Fibroblast of villous mesenchyme (primary cell): ENCODE measurements around the gene LYRM4. TPM values are rescaled to one million over a fixed set of nuclear protein-coding genes. Genes with fewer than 3 reads are reported as not detected.

Experiments used
- DNase-seq: peaks from one replicate; pipeline ENCODE4 v3.0.0-alpha.2; 2010; ENCODE audit warnings: low read depth
- H3K4me3 ChIP-seq: 2 replicates; pipeline ENCODE4 v1.5.1; 2011; ENCODE audit warnings: low read depth, mild to moderate bottlenecking, low read length
- total RNA-seq: library from RNA; depleted of rRNA; stranded (reverse); fragments of >200 nt; gene quantifications from 2 replicates; pipeline ENCODE4 v1.2.3, GENCODE V29; 2012
- TF ChIP-seq, protein P1 (sequence below): IDR thresholded peaks from 2 replicates; pipeline ENCODE4 v1.5.1; 2012; ENCODE audit warnings: low read depth, mild to moderate bottlenecking, low read length; ENCODE audit not compliant: insufficient read depth

The LYRM4 gene
- total RNA-seq, 1 donor: 13.4 TPM

DNA sequence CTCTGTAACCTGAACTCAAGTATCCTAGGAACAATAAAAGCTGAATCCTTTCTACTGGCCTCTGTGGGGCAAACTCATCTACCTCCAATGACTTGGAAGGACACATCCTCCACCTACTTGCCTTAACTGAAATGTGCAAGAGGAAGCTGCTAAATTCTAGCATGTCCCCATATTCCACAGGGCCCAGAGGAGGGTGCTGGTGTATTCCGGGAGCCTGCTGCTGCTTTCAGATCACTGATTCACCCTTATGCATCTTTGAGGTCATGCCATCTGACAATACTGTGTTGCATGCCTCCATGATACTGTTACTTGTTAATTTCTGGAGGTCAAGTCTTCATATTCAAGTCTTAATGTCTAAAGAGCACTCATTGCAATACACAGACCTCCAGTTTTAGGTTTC is 40.3 kb downstream of the LYRM4 start:
- TF ChIP-seq, protein P1, sequence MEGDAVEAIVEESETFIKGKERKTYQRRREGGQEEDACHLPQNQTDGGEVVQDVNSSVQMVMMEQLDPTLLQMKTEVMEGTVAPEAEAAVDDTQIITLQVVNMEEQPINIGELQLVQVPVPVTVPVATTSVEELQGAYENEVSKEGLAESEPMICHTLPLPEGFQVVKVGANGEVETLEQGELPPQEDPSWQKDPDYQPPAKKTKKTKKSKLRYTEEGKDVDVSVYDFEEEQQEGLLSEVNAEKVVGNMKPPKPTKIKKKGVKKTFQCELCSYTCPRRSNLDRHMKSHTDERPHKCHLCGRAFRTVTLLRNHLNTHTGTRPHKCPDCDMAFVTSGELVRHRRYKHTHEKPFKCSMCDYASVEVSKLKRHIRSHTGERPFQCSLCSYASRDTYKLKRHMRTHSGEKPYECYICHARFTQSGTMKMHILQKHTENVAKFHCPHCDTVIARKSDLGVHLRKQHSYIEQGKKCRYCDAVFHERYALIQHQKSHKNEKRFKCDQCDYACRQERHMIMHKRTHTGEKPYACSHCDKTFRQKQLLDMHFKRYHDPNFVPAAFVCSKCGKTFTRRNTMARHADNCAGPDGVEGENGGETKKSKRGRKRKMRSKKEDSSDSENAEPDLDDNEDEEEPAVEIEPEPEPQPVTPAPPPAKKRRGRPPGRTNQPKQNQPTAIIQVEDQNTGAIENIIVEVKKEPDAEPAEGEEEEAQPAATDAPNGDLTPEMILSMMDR: no peak
- no peak for DNase-seq
- no peak overlapping the region for H3K4me3 ChIP-seq

DNA sequence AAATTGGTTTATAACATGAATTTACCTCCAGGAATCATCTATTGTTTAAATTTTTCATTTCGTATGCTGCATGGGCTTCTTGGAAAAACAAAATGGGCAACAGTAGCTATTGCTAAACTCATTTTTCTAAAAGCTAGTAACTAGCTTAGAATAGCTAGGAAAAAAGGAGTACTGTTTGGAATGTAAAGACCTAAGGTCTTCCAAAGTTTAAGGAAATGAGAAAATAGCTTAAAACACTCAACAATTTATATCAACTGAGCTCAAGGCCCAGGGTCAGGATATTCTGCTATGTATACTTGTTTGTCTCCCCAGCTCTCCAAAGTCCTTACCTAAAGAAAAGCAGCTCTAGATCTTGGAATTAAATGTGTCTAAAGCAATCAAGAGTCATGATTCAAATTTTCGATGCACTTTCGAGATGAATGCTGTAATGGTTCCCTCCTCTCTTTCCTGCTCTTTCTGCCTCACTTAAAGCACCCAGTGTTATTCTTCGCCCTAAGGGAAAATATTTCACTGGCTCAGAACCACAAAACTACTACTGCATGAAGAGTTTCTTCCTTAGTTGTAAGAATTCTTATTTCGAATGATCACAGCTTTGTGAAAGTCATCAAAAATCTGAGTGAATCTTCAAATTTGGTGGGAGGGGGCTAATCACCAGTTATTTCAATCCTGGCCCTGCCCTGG is 41.6 kb downstream of the LYRM4 start:
- DNase-seq: no peak
- H3K4me3 ChIP-seq: no peak overlapping the region
- TF ChIP-seq, protein P1: no peak

DNA sequence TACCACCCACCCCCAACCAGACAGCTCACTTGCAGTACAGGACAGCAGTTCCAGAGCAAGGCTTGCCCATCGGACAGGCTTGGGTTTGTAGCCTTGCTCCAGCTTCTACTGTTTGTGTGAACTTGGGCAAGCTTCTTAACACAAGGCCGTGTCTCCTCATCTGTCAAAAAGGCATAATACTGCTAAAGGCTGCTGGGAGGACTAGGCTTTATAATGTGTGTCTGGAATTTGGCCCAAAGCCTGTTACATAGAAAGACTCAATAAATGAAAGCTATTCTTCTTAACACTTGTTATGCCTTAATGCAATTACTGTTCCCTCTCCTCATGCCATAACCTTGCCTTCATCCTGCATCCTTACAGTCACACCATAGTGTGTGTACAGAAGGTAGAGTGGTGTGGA is 43.4 kb downstream of the LYRM4 start:
- H3K4me3 ChIP-seq: no peak overlapping the region
- TF ChIP-seq, protein P1: no peak
- no peak for DNase-seq

DNA sequence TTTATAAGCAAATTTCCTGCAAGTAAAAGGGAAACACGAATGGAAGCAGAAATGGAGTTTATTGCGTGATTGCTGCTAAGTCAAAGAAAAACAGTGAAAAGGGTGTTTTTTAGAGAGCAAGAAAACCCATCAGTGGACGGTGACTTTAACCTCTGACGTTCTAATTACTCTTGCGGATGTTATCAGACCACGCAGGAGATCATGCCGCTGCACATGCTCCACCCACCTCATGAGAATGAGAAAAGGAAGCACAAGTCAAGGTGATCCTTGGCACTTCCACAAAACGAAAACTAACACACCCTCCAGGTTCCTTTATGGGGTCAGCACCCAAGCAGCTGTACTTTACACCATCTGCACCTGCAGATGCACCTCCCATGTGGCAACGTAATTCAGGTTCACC is 45.0 kb downstream of the LYRM4 start:
- TF ChIP-seq, protein P1: no peak
- no peak for DNase-seq
- H3K4me3 ChIP-seq: no peak overlapping the region

DNA sequence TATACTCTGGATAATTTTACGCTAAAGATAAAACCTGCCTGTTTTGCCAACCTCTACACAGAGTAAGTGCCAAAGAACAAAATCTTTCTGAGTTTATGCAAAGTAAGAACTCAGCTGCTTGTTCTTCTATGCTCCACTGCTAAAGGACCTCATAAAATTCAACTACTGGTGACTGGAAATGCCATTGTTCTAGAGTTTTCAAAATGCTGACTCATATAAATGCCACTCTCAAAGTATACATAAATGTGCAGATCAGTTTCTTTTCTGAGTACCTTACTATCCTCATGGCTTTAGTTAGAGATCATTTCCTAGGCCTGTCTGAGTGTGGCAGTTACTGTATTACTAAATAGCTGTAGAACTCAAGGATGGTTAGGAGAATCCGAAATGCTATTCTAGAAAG is 45.6 kb downstream of the LYRM4 start:
- TF ChIP-seq, protein P1: no peak
- no peak overlapping the region for H3K4me3 ChIP-seq
- no peak for DNase-seq

DNA sequence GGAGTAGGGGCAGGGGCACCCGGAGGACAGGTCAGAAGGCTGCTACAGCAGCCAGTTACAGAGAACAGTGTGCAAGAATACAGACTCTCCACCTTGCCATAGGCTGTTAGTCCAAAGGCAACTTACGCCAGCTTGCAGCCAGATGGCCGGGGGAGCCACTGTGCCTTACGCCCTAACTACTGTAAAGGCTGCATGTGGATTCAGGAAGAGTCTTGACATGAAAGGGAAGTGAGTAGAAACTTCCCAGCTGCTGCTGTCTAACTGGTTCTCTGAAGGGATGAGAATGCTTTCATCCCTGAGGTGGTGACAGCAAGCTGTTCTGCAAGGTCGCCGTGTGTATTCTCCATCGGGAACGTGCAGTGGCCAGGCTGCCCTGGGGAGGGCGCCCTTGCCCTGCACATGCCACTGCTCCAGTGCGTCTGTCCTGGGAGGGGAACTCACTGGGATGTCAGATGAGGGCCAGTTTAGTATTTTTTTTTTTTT is 46.1 kb downstream of the LYRM4 start:
- TF ChIP-seq, protein P1: peak; percentile 78
- H3K4me3 ChIP-seq: no peak overlapping the region
- DNase-seq: peak; percentile 69

DNA sequence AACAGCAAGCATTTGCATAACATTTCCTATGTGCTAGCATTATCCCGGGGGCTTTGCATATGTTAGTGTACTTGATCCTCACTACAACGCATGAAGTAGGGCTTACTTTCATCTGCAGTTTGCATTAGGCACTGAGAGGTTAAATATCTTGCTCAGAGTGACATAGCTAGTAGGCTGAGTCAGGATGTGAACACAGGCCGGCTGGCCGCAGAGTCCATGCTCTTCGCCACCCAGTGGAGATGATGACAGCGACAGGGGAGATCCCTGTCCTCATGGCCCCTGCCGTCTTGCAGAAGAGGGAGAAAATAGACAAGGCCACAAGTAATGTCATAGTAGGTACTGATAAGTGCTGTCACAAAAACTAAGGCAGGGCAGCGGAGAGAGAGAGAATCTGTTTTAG is 46.9 kb downstream of the LYRM4 start:
- TF ChIP-seq, protein P1: no peak
- DNase-seq: peak; percentile 40
- H3K4me3 ChIP-seq: no peak overlapping the region
